Activated CD4-positive, alpha-beta T cell treated with anti-CD3 and anti-CD28 coated beads, Interleukin-2, amount 50 U/mL, for 1 hour (primary cell): ENCODE data around the gene ZNF563.

Source experiments
- DNase-seq: peaks from one replicate; pipeline ENCODE4 v3.0.0-alpha.2; 2020

The ZNF563 gene

DNA sequence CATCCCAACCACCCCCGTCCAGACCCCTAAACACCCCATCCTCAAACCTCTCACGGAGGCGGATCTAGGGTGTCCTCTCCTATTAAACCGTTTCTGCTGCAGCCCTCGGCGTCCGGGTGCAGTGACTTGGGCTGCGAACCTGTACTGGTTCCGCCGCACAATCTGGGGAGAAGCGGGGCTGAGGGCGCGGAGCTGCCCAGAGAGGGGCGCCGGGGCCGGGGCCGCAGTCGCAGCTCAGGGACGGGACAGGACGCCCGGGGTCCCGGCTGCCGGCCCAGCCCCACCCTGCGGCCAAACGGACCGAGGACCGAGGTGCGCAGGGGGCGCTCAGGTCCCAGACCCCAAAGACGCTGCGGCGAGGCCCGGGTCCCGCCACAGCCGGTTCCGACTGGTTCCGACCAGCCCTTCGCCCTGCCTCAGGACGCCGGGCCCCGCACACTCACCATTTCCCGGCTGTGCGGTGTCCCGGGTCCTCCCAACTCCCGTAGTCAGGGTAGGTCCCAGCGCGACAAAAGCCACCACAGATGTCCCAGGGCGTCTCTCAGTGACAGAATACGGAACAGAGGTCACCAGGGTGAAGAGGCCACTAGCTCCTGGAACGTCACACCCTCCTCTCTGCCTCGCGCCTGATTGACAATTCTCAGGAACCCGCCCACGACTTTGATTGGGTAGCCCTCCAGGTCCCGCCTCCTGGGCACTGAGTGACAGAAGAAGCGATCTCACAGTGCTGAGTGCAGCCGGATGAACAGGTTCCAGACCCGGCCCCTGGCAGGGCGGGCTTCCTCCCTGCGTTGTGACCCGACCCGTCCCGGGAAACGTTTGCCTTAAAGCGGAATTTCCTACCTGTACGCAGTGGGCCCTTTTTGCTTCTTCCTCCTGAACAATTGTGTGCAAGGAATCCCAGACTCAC, 38.9 kb downstream of the ZNF563 start, which contains the start of gene ZNF44:
ZNF44 (minus strand) TSS at position 635 of the 910 bp plus-strand sequence; CDS start at position 446, 189 bp downstream.
- DNase-seq: peak; percentile 93

DNA sequence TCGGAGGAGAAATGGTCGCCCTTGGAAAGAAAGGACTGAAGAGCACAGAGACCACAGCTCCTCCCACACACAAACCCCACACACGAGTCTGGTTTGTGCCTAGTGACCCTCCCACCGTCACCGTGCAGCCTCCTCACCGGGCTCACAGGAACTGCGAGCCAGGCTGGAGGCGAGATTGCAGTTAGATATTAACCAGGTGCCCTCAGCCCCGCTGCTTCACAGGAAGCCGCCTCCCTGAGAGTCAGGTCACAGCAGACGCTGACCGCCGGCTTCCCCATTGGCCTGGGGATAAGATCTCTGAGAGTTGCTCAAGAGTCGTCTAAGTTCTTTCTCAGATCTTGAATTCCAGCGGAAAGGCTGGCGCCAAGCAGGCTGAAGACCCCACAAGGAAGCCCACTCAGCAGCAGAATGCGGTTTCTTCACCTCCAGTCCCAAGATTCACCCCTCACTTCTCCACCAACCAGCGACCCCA, 39.6 kb downstream of the ZNF563 start:
- peak; percentile 50 for DNase-seq

DNA sequence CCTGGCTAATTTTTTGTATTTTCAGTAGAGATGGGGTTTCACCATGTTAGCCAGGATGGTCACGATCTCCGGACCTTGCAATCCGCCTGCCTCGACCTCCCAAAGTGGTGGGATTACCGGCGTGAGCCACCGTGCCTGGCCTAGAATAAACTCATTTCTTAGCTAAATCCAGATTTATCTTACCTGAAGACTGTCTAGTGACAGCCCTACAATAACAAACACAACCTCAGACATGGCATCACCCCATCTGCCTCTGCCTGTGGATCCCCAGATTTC, 43.7 kb downstream of the ZNF563 start:
- no peak for DNase-seq

DNA sequence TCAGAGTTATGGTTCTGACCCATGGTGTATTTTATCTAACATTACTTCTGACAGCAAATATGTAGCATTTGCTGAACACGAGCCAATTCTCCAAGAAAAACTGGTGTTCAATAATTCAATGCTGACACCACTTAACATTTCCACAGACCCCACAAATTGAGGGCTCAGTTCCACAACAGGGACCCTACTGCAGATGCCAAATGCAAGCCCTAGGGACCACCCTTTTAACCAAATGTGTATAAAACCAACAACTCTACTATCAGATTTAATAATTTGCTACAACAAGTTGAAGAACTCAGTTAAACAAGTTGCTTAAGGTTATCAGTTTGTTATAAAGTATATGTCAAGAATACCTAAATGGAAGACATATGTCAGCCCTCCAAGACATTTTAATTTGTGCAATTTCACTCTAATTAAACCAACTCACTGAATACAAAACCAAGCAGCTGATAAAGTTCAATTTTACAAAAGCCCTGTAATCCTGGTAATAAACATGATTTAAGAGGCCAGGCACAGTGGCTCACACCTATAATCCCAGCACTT, 45.4 kb downstream of the ZNF563 start:
- no peak for DNase-seq

DNA sequence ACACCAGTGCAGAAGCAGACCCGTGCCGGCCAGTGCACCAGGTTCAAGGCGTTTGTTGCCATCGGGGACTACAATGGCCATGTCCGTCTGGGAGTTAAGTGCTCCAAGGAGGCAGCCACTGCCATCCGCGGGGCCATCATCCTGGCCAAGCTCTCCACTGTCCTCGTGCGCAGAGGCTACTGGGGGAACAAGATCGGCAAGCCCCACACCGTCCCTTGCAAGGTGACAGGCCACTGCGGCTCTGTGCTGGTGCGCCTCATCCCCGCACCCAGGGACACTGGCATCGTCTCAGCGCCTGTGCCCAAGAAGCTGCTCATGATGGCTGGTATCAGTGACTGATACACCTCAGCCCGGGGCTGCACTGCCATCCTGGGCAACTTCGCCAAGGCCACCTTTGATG, 48.8 kb downstream of the ZNF563 start:
- DNase-seq: no peak

DNA sequence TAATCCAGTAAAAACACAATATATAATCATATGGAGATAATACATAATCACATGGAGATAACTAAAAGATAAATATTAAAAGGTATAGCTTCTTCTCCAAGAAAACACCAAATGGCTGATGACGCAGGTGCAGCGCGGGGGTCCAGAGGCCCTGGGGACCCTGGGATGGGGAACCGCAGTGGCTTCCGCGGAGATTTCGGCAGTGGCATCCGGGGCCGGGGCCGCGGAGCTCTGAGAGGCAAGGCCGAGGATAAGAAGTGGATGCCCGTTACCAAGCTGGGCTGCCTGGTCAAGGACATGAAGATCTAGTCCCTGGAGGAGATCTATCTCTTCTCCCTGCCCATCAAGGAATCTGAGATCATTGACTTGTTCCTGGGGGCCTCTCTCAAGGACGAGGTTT, 49.2 kb downstream of the ZNF563 start:
- DNase-seq: no peak

DNA sequence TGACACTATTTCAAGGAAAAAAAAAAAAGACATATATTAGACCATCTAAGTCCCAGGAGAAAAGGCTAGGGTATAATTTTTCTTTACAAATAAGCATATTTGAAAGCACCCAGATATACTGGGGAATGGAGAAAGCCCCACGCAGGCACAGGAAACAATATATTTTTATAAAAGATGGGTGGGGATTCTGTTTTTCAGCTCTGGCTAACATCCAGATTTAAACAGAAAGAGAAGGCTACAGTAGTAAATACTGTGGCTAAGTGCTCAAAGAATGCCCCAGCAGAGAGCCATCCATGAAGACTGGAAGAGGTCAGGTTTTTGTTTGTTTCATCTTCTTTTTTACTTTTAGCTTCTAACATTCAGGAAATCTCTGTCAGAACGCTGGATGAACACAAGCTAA, 54.7 kb downstream of the ZNF563 start:
- no peak for DNase-seq

DNA sequence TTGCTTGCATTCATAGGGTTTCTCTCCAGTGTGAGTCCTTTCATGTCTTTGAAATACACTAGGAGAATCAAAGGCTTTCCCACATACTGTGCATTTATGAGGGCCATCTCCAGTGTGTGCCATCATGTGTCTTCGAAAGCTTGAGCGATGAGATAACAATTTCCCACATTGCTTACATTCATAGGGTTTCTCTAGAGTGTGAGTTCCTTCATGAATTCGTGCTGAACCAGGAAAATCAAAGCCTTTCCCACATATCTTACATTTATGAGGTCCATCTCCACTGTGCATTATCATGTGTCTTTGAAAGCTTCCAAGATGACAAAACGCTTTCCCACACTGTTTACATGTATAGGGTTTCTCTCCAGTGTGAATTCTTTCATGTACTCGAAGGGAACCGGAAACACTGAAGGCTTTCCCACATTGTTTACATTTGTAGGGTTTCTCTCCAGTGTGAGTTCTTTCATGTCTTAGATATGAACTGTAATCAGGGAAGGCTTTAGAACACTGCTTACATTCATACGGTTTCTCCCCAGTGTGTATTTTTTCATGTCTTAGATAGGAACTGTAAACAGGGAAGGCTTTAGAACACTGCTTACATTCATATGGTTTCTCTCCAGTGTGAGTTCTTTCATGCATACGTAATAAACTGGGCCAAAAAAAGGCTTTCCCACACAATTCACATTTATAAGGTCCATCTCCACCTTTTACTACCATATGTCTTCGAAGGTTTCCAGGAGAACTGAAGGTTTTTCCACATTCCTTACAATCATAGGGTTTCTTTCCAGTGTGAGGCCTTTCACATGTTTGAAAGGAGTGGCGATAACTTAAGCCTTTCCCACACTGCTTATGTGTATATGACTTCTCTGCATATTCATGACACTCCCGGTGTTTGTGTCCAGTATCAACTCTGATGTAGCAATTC, 60.2 kb downstream of the ZNF563 start:
- no peak for DNase-seq

DNA sequence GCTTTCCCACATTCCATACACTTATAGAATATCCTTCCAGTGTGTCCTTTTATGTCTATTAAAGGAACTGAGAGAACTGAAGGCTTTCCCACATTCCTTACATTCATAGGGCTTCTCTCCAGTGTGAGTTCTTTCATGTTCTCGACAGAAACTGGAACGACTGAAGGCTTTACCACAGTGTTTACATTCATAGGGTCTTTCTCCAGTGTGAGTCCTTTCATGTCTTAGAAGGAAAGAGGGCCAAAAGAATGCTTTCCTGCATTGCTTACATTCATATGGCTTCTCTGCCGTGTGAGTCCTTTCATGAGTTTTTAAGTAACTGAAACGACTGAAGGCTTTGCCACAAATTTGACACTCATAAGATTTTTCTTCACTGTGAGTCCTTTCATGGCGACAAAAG, 61.0 kb downstream of the ZNF563 start:
- no peak for DNase-seq

DNA sequence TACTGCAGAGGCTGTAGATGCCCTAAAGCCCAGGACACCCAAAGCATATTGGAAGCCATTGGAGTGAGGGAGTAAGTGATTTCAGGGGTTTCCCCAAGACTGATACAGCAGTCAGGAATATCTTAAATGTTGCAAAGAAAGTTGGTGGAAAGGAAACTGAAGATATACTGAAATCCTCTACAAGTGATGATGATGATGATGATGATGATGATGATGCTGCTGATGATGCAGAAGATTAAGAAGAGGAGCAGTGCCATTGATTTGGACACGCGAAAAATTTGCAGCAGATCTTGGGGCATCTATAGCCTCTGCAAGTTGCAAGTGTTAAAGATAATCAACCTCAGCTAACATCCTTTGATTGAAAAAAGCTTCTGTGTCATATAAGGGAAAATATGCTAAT, 62.6 kb downstream of the ZNF563 start:
- no peak for DNase-seq
